Adipose tissue (tissue), 3 donors: ENCODE results near the gene RENBP. TPM values are rescaled to one million over a fixed set of nuclear protein-coding genes. Genes with fewer than 3 reads are reported as not detected.

Experiments used
- H3K27ac ChIP-seq: one replicate; pipeline ENCODE4 v1.5.1; 2013; ENCODE audit warnings: low read depth, low read length
- WGBS, 3 donors: extraction: QIAGEN DNeasy Blood & Tissue Kit; methylation state at CpG; one replicate each; pipeline ENCODE4 v1.1.7; 2013; 5-methylcytosine and 5-hydroxymethylcytosine counted together
- polyA plus RNA-seq, 3 donors: library from polyadenylated mRNA; stranded (reverse); fragments of 200-250 nt; gene quantifications; one replicate each; pipeline ENCODE4 v1.2.3, GENCODE V29; 2013
- donor health status: healthy with polysubstance abuse.
- donor health status: Bipolar disorder and iron deficiency.
- donor health status: healthy.

The RENBP gene
- polyA plus RNA-seq, 3 donors = 2.9 to 19.3 (median 18.4) TPM

DNA sequence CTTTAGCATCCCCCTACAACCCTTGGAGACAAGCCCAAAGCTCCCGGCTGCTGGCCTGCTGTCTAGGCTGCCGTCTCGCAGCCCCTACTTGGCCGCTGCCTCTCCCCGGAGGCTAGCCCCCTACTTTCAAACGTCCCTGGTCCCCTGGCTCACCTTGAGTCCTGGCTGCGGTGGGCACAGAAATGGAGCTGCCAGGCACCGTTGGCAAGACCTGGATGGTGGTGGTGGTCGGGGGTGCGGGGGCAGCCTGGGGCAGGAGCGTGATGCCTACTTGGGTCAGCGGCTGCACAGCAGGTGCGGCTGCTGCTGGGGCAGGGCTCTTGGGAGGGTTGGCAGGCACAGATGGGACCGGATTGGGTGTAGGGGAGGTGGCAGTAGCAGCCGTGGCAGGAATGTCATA lies 15.2 kb upstream of the RENBP start:
- WGBS, 3 donors = 94 to 100% (median 95%) methylated on average over 10 to 15 of the region's 15 CpGs
- H3K27ac ChIP-seq = no peak overlapping the region

GRCh38 chrX:153958605-153959004 lies 14.2 kb upstream of the RENBP start:
- whole genome bisulfite sequencing, 3 donors = 91 to 96% (median 93%) methylated on average over 4 to 14 of the region's 14 CpGs
- no peak overlapping the region for H3K27ac ChIP-seq

- WGBS, 3 donors = 78 to 96% (median 87%) methylated on average over 9 to 17 of the region's 17 CpGs
- H3K27ac ChIP-seq = no peak overlapping the region
Measured at GRCh38 chrX:153957224-153957623, 12.8 kb upstream of the RENBP start.

DNA sequence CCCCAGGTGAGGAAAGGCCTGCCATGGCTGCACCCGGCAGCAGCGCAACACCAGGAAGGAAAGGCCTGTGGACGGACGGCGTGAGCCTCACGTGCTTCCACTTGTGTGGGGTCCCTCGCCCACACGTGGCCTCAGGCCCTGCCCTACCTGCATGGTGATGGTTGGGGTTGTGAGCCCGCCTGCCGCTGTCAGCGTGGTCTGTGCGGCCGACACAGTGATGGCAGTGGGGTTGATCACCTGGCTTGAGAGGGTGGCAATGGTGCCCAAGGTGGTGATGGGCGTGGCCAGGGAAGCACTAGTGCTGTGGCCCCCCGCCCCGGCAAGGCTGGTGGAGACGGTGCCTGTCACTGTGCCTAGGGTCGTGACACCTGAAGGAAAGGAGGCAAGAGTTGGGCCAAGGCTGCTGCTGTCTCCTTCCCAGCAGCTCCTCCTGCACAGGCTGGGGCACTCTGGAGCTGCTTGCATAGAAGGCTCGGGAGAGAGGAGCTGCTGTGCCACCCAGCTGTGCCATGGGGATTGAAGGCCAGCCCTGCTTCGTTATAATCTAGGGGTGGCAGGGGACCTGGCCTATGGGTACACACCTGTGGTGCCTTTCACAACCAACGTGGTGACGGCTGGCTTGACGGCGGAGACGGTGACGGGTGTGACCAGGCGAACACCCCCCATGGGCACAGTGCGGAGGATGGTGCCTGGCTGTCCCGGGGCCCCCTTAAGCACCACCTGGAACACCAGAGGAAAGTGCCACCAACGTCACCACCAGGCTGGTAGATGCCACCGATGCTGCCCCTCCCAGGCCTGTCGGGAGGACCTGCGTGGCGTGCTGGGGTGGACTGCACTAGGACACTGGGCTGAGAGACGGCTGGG lies 11.8 kb upstream of the RENBP start:
- no peak overlapping the region for H3K27ac ChIP-seq
- 89 to 92% (median 89%) methylated on average over 24 to 35 of the region's 35 CpGs for WGBS, 3 donors

- WGBS, 3 donors = 75 to 85% (median 77%) methylated on average over 7 to 12 of the region's 12 CpGs
- no peak overlapping the region for H3K27ac ChIP-seq
Measured at GRCh38 chrX:153955228-153955732, 10.8 kb upstream of the RENBP start.

DNA sequence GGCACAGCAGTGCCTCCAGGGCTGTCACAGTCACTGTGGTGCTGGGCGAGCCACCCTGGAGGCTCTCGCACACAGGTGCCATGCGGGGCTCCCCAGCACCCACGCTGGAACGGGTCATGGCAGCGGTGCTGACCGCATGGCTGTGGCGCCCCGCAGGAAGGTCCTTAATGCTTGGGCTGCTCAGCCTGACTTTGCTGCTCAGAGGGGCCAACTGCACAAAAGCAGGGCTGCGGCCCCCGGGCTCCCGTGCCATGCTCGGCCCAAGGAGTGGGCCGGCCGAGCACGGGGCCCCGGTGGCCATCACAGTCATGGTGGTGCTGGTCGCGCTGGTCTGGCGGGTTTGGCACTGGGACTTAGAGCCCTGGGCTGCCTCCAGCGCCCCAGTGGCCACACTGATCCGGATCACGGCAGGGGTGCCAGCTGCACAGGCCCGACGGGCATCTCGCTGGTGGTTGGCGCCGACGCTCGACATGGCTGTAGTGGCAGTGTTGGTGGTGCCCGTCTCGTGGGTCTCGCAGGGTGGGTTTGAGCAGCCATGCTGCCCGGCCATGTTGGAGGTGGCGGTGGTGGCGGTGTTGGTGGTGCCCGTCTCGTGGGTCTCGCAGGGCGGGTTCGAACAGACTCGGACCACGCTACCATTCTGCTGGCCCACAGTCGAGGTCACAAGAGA lies 10.2 kb upstream of the RENBP start:
- no peak overlapping the region for H3K27ac ChIP-seq
- WGBS, 3 donors = 92 to 96% (median 95%) methylated on average over 20 to 44 of the region's 44 CpGs

DNA sequence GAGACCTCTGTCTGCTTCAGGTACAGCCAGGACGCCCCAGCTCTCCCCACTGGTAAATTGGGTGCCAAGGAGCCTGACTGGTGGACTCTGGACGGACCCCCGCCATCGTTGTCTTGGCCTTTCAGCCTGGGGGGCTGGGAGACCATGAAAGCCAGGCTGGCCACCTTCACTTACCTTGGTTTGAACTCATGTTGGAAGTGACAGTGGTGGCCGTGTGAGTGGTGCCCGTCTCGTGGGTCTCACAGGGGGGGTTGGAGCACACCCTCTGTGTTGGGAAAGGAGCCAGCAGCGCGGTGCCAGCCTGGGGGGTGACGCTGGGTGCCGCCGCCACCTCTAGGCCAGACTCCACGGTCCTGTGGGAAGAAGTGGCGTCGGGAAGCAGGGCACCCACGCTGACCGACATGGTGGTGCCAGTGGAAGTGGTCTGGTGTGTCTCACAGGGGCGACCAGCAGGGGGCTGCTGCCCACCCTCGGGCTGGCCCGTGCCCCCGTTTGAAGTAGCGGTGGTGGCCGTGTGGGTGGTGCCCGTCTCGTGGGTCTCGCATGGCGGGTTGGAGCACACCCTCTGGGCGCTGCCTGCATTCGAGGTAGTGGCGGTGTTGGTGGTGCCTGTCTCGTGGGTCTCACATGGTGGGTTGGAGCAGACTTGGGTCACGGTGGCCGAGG lies 9.6 kb upstream of the RENBP start:
- 83 to 88% (median 87%) methylated on average over 21 to 33 of the region's 33 CpGs for WGBS, 3 donors
- H3K27ac ChIP-seq = no peak overlapping the region

DNA sequence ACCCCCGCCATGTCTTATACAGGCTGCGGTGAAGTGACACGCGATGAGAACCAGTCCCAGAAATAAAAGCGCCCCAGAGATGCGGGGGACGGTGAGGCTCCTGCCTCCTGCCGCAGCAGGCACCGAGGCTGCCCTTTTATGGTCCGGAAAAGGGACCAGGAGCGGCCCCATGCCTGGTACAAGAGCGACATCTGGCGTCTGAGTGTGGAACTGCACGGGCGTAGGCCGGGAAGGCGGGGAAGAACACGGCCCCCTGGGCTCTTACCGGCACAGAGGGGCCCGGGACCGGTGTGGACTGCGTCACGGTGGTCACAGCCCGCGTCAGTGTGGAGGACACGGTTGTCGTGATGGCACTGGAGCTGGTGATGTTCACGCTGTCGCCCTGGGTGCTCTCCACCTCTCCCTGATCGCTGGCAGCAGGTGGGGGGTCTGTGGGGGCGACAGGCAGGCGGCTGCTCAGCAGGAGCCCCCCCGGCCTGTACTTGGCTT lies 8.9 kb upstream of the RENBP start:
- no peak overlapping the region for H3K27ac ChIP-seq
- WGBS, 3 donors = 26 to 33% (median 26%) methylated on average over 27 to 33 of the region's 33 CpGs

GRCh38 chrX:153952373-153953026 lies 8.1 kb upstream of the RENBP start:
- H3K27ac ChIP-seq = no peak overlapping the region
- 90 to 96% (median 92%) methylated on average over 24 to 32 of the region's 32 CpGs for WGBS, 3 donors

- H3K27ac ChIP-seq = no peak overlapping the region
- 95 to 97% (median 96%) methylated on average over 19 to 28 of the region's 28 CpGs for WGBS, 3 donors
Measured at GRCh38 chrX:153951683-153952372, 7.4 kb upstream of the RENBP start.

DNA sequence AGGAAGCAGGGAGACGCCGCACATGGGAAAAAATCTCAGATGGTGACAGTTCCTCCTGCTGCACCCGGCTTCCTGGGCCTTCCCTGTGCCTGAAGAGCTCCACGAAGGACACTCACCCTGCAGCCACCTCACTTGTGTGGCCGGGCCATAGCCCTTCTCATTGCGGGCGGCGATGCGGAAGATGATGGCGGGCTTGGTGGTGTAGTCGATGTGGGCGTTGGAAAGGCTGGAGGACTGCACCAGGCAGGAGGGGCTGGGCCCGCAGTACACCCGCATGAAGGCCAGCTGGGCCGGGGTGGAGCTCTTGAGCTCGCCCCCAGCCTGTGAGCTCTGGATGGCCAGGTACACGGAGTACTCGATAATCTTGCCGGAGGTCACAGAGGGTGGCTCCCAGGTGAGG lies 5.7 kb upstream of the RENBP start:
- 85 to 94% (median 89%) methylated on average over 15 to 19 of the region's 19 CpGs for WGBS, 3 donors
- no peak overlapping the region for H3K27ac ChIP-seq

DNA sequence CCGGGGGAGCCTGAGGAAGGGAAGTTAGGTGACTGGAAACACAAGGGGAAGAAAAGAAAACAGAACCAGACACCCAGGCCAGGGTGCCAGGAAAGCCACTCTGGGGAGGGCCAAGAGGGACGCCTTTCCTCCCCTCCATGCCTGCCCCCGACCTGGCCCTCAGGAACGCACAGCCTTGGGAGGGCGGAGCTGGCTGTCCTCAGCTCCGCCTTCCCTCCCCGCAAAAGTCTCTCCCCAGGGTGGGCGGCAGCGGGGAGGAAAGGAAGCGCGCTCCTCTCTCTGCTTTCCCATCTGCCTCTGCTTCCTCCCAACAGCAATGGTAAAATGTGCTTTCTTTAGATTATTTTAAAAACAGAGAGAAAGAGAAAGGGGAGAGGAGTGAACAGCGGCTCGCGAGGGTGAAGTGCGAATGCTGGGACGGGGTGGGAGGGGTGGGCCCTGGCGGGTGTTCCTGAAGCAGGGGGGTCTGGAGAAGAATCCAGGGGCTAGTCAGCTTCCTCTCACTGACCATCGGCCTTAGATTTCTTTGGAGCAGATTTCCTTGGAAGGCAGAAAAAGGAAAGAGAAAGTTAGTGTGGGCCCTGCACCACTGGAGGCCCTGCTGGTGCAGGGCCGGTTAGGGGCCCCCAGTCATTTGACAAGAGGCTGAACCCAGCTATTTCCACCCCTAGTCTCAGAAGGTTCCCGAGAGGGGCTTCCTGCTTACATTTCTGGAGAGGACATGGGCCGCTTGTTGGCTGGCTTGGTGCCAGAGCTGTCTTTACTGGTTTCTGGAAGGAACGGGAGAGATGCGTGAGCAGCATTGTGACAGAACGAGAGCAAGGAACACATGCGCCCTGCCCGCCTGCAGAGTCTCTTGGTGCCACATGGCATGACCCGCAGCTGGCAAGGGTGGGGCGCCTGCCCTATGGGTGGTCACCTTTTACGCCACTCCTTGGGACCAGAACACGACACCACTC lies 4.7 kb upstream of the RENBP start:
- WGBS, 3 donors = 45 to 78% (median 72%) methylated on average over 15 to 30 of the region's 30 CpGs
- H3K27ac ChIP-seq = no peak overlapping the region

DNA sequence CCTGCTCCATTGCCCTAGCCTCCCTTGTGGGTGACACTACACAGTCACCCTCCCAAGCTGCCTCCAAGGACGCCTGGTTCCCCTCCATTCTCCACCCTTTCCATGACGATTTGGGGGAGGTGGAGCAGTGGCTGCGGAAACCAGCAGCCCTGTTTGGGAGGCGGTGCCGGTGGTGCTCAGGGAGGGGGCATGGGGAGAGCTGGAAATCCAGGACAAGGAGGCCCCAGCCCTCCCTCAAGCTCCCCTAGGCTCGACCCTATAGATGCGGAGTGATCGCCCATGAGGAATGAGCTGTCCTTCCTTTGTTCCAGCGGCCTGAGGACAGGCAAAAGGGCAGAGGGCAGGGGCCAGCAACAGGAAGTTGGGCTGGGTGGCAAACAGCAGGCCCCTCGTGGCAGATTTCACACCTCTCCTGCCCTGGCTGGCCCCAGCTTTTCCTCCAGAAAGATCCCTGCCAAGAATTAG lies 3.6 kb upstream of the RENBP start:
- no peak overlapping the region for H3K27ac ChIP-seq
- 53 to 66% (median 57%) methylated on average over 2 to 10 of the region's 10 CpGs for WGBS, 3 donors

DNA sequence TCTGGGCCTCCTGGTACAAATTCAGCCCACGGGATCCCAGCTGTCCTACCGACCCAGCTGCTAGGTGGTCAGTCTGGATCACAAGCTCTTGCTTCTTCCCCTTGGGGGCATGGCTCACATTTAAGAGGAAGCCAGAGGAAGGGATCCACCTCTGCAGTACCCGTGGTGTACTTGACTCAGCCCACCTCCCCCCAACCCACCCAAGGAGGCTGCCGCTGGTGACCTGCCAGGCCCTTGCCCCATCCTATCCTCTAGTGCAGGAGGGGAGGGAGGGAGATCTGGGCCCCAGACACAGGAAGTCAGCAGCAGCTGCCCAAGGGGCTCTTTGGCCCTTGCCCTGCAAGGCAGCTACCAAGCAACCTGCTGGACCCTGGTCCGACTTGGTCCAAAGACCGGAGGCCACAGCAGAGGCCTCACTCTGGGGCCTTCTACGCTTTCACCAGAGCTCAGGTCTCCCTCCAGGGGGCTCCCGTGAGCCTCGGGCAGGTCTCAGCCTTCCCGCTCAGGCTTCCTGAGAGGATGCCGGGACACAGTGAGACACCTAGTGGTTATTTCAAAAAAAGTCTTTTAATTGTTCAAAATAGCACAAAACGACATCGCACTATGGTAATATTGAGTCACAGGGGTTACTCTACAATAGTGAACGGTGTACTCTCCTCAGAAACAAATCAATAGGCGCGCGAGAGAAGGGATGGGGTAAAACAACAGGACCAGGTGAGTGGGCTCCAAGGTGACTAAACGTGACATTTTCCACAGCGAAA lies 2.7 kb upstream of the RENBP start:
- WGBS, 3 donors = 33 to 50% (median 37%) methylated on average over 17 to 19 of the region's 19 CpGs
- H3K27ac ChIP-seq = no peak overlapping the region

DNA sequence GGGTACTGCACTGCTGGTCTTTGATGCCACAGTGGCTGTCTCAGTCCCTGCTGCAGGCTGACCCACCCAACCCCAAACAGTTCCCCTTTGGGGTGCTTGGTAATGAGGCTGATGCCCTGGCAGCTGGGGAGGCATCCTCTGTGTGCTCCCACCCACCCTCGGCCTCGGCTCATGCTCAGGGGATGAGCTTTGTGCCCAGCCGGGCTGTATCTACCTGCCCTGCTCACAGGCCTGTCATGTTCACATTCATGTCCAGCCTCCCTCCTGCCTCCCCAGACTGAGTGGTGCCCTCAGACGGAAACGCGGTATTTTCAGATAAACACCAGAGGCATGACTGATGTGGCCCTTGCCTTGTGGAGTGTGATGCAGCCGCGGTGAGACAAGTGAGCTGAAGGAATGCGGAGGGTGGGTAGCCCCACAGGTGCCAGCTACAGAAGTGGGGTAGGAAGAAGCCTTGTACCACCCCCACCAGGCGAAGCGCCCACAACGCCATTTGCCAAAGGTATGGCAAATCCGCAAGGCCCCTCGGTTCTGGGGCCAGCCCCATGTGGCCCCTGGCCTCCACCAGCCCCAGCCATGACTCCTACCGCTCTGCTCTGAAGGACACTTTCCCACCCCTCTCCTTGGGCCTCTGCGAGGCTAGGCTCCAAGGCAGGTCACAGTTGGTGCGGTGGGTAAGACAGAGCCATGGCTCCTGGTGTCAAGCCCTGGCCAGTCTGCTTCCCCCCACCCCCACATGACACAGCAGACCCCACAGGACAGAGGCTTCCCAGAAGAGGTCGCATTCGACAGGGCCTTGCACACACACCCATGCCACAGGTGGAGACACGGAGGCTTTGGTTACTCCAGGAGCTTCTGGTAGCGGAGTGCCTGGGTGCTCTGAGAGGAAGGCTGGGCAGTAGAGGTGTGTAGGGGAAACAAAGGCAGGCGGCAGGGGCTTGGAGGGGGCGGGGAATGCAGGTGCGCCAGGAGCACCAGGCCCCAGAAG lies 1.8 kb upstream of the RENBP start:
- 83 to 86% (median 84%) methylated on average over 17 to 24 of the region's 24 CpGs for WGBS, 3 donors
- H3K27ac ChIP-seq = no peak overlapping the region
